ENCODE results near the gene CDK5. TPM values are rescaled to one million over a fixed set of nuclear protein-coding genes. Genes with fewer than 3 reads are reported as not detected.

CDK5 gene
- total and polyA plus RNA-seq, 9 of the 15 experiments (the other 6 are each of a cell fraction or from before 2014, with no cell fraction given): 3.2 to 38.0 (median 27.5) TPM

- TF ChIP-seq BCLAF1 (IDR thresholded peaks at IDR 0.05; ENCODE audit: borderline replicate concordance in 1 of 2, control insufficient read depth in 1 of 2, low read depth in 2 of 2, low read length in 1 of 2): no peak
- TF ChIP-seq ZNF318 (IDR thresholded peaks at IDR 0.05; ENCODE audit: borderline replicate concordance in 1 of 2, low read depth in 1 of 2): no peak
- TF ChIP-seq MXD1 (CRISPR knock-in tag; IDR thresholded peaks at IDR 0.05; ENCODE audit: borderline replicate concordance, poor library complexity, severe bottlenecking): no peak
- no peak for TF ChIP-seq ZNF644 (tag; IDR thresholded peaks at IDR 0.05; ENCODE audit: low read depth)
- no peak for TF ChIP-seq POLR2B (IDR thresholded peaks at IDR 0.05; ENCODE audit: low read depth, partially characterized antibody)
- TF ChIP-seq ZBTB1 (CRISPR knock-in tag; IDR thresholded peaks at IDR 0.05; ENCODE audit: borderline replicate concordance, low read depth): no peak
- TF ChIP-seq SMARCE1 (IDR thresholded peaks at IDR 0.05): peak; percentile 79; the same call in 1 of the 2 replicates
- no peak for TF ChIP-seq EZH2 (IDR thresholded peaks at IDR 0.05; ENCODE audit: borderline replicate concordance, low read depth, low read length)
- TF ChIP-seq ZNF197 (CRISPR knock-in tag; IDR thresholded peaks at IDR 0.05; ENCODE audit: low read depth): no peak
- TF ChIP-seq ARID3B (CRISPR knock-in tag; IDR thresholded peaks at IDR 0.05; ENCODE audit: borderline replicate concordance): no peak
- TF ChIP-seq ZBTB26 (CRISPR knock-in tag; IDR thresholded peaks at IDR 0.05): no peak
- no peak for TF ChIP-seq FOSL1 (tag; conservative IDR thresholded peaks at IDR 0.05)
Measured at GRCh38 chr7:151008143-151008510, 49.6 kb downstream of the CDK5 start (continued).

Measured in K562 (cell line).